HCT116 (cell line): ENCODE data around the gene MYO1B. TPM values are rescaled to one million over a fixed set of nuclear protein-coding genes. Genes with fewer than 3 reads are reported as not detected.

Experiments used
- ATAC-seq: fragments of 200-7000 bp; cut with Tn5 transposase; 2 replicates; pipeline ENCODE4 v1.9.1; 2020; ENCODE audit warnings: mild to moderate bottlenecking, moderate library complexity
- BruUV-seq: library from RNA; stranded (reverse); fragments of 400-500 nt; replicated peaks from 2 replicates; lab custom pipeline; 2021; lab: Mats Ljungman, UMichigan
- CTCF ChIA-PET: fragments of 300-600 bp; sonication (Branson Sonifier 250); formaldehyde crosslinking; loops from one replicate; lab custom pipeline; 2021; ENCODE audit warnings: antibody characterized with exemption; lab: Charles Lee
- POLR2A ChIA-PET: fragments of 300-600, 350-600 bp; sonication (Branson Sonifier 250); formaldehyde crosslinking; loops from one replicate; lab custom pipeline; 2021; ENCODE audit warnings: antibody characterized with exemption; lab: Charles Lee
- RAD21 ChIA-PET, 2 experiments: fragments of 300-600 bp; sonication (Branson Sonifier 250); formaldehyde crosslinking; loops; one replicate each; lab custom pipeline; 2023; ENCODE audit warnings: low total read pairs in 2 of 2; ENCODE audit not compliant: uncharacterized antibody in 2 of 2, unreplicated experiment in 2 of 2, low non-redundant PET in 1 of 2; lab: Charles Lee
- DNase-seq: peaks from one replicate; pipeline ENCODE4 v3.0.0-alpha.2; 2010; ENCODE audit warnings: low read depth, low spot score
- H2AFZ ChIP-seq: fragments of 200-600 bp; shearing (Covaris generic), sonication (generic); 2 replicates; pipeline ENCODE4 v1.6.1; 2017; ENCODE audit warnings: low read depth, mixed run types, mixed read lengths, antibody characterized with exemption, low read length; ENCODE audit not compliant: poor library complexity, severe bottlenecking
- H3K27ac ChIP-seq: 2 replicates; pipeline ENCODE4 v1.5.1; 2012; ENCODE audit warnings: low read depth, low read length
- H3K27me3 ChIP-seq: fragments of 200-600 bp; sonication (generic); 2 replicates; pipeline ENCODE4 v1.6.1; 2016; ENCODE audit warnings: mixed run types, low read length, mixed read lengths; ENCODE audit not compliant: insufficient read depth
- H3K36me3 ChIP-seq, 2 experiments: fragments of 200-500 bp in 1 of 2; fragments of 200-600 bp in 1 of 2; sonication (Bioruptor generic) in 1 of 2; sonication (generic) in 1 of 2; 2 replicates each; pipeline versions ENCODE4 v1.5.1 to v1.6.1; 2014 to 2016; ENCODE audit warnings: low read length in 2 of 2, inconsistent platforms in 1 of 2, mixed read lengths in 1 of 2, mixed run types in 1 of 2; ENCODE audit not compliant: insufficient read depth in 2 of 2, control insufficient read depth in 1 of 2
- H3K4me1 ChIP-seq, 2 experiments: fragments of 200-600 bp in 1 of 2; sonication (generic) in 1 of 2; 2 replicates each; pipeline versions ENCODE4 v1.5.1 to v1.6.1; 2012 to 2017; ENCODE audit warnings: low read length in 2 of 2, inconsistent platforms in 1 of 2, mild to moderate bottlenecking in 1 of 2, mixed read lengths in 1 of 2, mixed run types in 1 of 2, moderate library complexity in 1 of 2; ENCODE audit not compliant: insufficient read depth in 2 of 2, control insufficient read depth in 1 of 2
- H3K4me2 ChIP-seq: fragments of 200-600 bp; sonication (generic); 2 replicates; pipeline ENCODE4 v1.6.1; 2017; ENCODE audit warnings: mixed run types, low read length, mixed read lengths
- H3K4me3 ChIP-seq, 2 experiments: fragments of 200-600 bp in 1 of 2; sonication (generic) in 1 of 2; replicated peaks in 1 of 2; 2 replicates each; pipeline ENCODE4 v1.5.1; 2011 to 2016; ENCODE audit warnings: low read length in 2 of 2, control low read depth in 1 of 2, low read depth in 1 of 2, mild to moderate bottlenecking in 1 of 2, mixed read lengths in 1 of 2, mixed run types in 1 of 2
- H3K79me2 ChIP-seq: fragments of 200-600 bp; sonication (generic); 2 replicates; pipeline ENCODE4 v1.6.1; 2017; ENCODE audit warnings: mild to moderate bottlenecking, mixed run types, low read length, moderate library complexity, mixed read lengths; ENCODE audit not compliant: insufficient read depth
- H3K9ac ChIP-seq: fragments of 200-600 bp; sonication (generic); 2 replicates; pipeline ENCODE4 v1.6.1; 2016; ENCODE audit warnings: low read length, mixed read lengths
- H3K9me2 ChIP-seq: fragments of 200-600 bp; sonication (generic), shearing (Covaris generic); 2 replicates; pipeline ENCODE4 v1.6.1; 2017; ENCODE audit warnings: mixed run types, mild to moderate bottlenecking, moderate library complexity; ENCODE audit not compliant: insufficient read depth
- H3K9me3 ChIP-seq, 2 experiments: fragments of 200-500 bp in 1 of 2; fragments of 200-600 bp in 1 of 2; sonication (Bioruptor generic) in 1 of 2; sonication (generic) in 1 of 2; 2 replicates each; pipeline ENCODE4 v1.6.1; 2014 to 2017; ENCODE audit warnings: low read length in 2 of 2, mixed read lengths in 2 of 2, inconsistent platforms in 1 of 2, low read depth in 1 of 2, mild to moderate bottlenecking in 1 of 2, mixed run types in 1 of 2, moderate library complexity in 1 of 2; ENCODE audit not compliant: control insufficient read depth in 1 of 2, insufficient read depth in 1 of 2
- H4K20me1 ChIP-seq: fragments of 200-600 bp; sonication (generic), shearing (Covaris generic); 2 replicates; pipeline ENCODE4 v1.6.1; 2017; ENCODE audit warnings: mixed run types, mild to moderate bottlenecking, moderate library complexity; ENCODE audit not compliant: insufficient read depth
- CBX3 ChIP-seq: IDR thresholded peaks from 2 replicates; pipeline ENCODE4 v1.6.1; 2012; ENCODE audit warnings: low read depth
- CEBPB ChIP-seq: IDR thresholded peaks from 2 replicates; pipeline ENCODE4 v1.6.1; 2012; ENCODE audit warnings: low read depth
- FOSL1 ChIP-seq: IDR thresholded peaks from 2 replicates; pipeline ENCODE4 v1.6.1; 2012; ENCODE audit warnings: low read depth
- JUND ChIP-seq: IDR thresholded peaks from 2 replicates; pipeline ENCODE4 v1.6.1; 2012
- POLR2A ChIP-seq: IDR thresholded peaks from 2 replicates; pipeline ENCODE4 v1.7.0; 2011; ENCODE audit warnings: borderline replicate concordance; ENCODE audit not compliant: insufficient read depth, insufficient read length; ENCODE audit errors: extremely low read depth
- RAD21 ChIP-seq: IDR thresholded peaks from 2 replicates; pipeline ENCODE4 v1.6.1; 2012; ENCODE audit warnings: low read depth, mild to moderate bottlenecking
- SP1 ChIP-seq: IDR thresholded peaks from 2 replicates; pipeline ENCODE4 v1.6.1; 2012; ENCODE audit warnings: low read depth
- TCF7L2 ChIP-seq: IDR thresholded peaks from 2 replicates; pipeline ENCODE4 v1.7.0; 2011; ENCODE audit warnings: borderline replicate concordance, inconsistent platforms; ENCODE audit not compliant: insufficient read depth, insufficient read length; ENCODE audit errors: extremely low read depth
- ZFX ChIP-seq: fragments of 450-650 bp; IDR thresholded peaks from 2 replicates; pipeline ENCODE4 v1.6.1; 2017
- intact Hi-C: fragments of 100-400 bp; cut with micrococcal nuclease; formaldehyde crosslinking; loops from 2 replicates; pipeline ENCODE4 v1.10.0; 2022
- total RNA-seq: library from RNA; stranded (reverse); gene quantifications from one replicate; pipeline ENCODE4 v1.2.1, GENCODE V29; 2021; ENCODE audit not compliant: unreplicated experiment
- TF ChIP-seq, protein P1 (sequence below): IDR thresholded peaks from 2 replicates; pipeline ENCODE4 v1.6.1; 2012

MYO1B gene
- total RNA-seq, 1 experiment from 2014 or later, result 51.7 TPM

DNA sequence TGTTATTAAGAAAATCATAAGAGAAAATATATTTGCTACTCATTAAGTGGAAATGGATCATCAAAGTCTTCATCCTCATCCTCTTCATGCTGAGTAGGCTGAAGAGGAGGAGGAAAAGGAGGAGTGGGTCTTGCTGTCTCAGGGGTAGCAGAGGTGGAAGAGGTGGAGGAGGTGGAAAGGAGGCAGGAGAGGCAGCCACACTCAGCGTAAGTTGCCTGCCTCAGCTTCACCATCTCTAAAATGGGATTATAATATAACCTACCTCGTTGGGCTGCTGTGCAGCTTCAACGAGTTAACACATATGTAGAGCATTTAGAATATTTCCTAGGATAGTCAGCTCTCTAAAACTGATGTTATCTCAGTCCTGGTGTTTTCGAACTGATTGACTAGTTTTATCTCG, 4.3 kb upstream of the MYO1B start:
- H3K9me3 ChIP-seq, result peaks cover 0 to 9% of the 10 kb centered on the region in 2 experiments; a peak in 1 of 4 replicates
- no peak overlapping the region for H2AFZ ChIP-seq
- ChIA-PET POLR2A (no interaction called here), RAD21 (no interaction called here), CTCF (interaction anchor here (1.0 kb wide), 1 partner anchor 23 kb away, joined by 3 read pairs; no protein-coding TSS in a partner anchor)
- no peak for DNase-seq
- BruUV-seq, result no TSS peak
- H3K36me3 ChIP-seq, result no peaks in the 10 kb centered on the region
- no peaks in the 10 kb centered on the region for H3K27me3 ChIP-seq
- peaks cover 5% of the 10 kb centered on the region; the same call in 1 of the 2 replicates for H3K79me2 ChIP-seq
- ATAC-seq, result no peak
- peaks cover 2 to 8% of the 10 kb centered on the region in 2 experiments; a peak in 2 of 4 replicates for H3K4me1 ChIP-seq
- TF ChIP-seq SP1, result no peak
- intact Hi-C loops, result no loop called here
- no peak overlapping the region for H3K9ac ChIP-seq
- H3K4me3 ChIP-seq, result no peak overlapping the region
- H4K20me1 ChIP-seq, result no peaks in the 10 kb centered on the region
- no peak overlapping the region for H3K4me2 ChIP-seq
- no peaks in the 10 kb centered on the region for H3K9me2 ChIP-seq
- no peak overlapping the region for H3K27ac ChIP-seq

DNA sequence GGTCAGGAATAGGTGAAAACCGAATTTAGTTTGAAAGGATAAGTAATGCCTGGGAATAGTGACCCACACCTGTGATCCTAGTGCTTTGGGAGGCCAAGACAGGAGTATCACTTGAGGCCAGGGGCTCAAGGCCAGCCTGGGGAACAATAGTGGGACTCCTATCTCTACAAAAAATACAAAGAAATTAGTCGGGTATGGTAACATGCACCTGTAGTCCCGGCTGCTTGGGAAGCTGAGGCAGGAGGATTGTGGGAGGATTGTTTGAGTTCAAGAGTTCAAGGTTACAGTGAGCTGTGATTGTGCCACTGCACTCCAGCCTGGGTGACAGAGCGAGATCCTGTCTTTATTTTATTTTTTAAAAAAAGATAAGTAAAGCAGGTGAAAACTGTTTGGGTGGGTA, 3.8 kb upstream of the MYO1B start:
- Histone ChIP-seq H3K79me2 (peaks cover 10% of the 10 kb centered on the region), H2AFZ (no peak overlapping the region), H3K27me3 (no peaks in the 10 kb centered on the region), H3K4me3 (no peak overlapping the region), H3K9me2 (no peaks in the 10 kb centered on the region), H3K27ac (no peak overlapping the region), H4K20me1 (no peaks in the 10 kb centered on the region), H3K9ac (no peak overlapping the region), H3K36me3 (no peaks in the 10 kb centered on the region), H3K4me1 (peaks cover 2 to 11% of the 10 kb centered on the region in 2 experiments; a peak in 3 of 4 replicates), H3K4me2 (no peak overlapping the region), H3K9me3 (peaks cover 0 to 9% of the 10 kb centered on the region in 2 experiments; a peak in 1 of 4 replicates)
- ATAC-seq (no peak), DNase-seq (no peak)
- POLR2A ChIA-PET, result no interaction called here
- RAD21 ChIA-PET, result no interaction called here
- intact Hi-C loops, result no loop called here
- no TSS peak for BruUV-seq
- CTCF ChIA-PET, result no interaction called here
- no peak for TF ChIP-seq JUND
- TF ChIP-seq CBX3, result no peak
- no peak for TF ChIP-seq CEBPB
- no peak for TF ChIP-seq ZFX
- TF ChIP-seq, protein P1, sequence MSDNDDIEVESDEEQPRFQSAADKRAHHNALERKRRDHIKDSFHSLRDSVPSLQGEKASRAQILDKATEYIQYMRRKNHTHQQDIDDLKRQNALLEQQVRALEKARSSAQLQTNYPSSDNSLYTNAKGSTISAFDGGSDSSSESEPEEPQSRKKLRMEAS, result no peak
- TF ChIP-seq POLR2A, result no peak
- TF ChIP-seq RAD21, result no peak
- TF ChIP-seq TCF7L2, result no peak
- no peak for TF ChIP-seq FOSL1
